ENCODE results near the gene KIAA1328. TPM values are rescaled to one million over a fixed set of nuclear protein-coding genes. Genes with fewer than 3 reads are reported as not detected.
"Not testable (repeated sequence)": the region's sequence is repeated elsewhere in the genome, so short reads cannot be mapped to it uniquely, and the experiment has no call there.

The KIAA1328 gene
- total RNA-seq, 1 donor from 2014 or later: 17.2 TPM

DNA sequence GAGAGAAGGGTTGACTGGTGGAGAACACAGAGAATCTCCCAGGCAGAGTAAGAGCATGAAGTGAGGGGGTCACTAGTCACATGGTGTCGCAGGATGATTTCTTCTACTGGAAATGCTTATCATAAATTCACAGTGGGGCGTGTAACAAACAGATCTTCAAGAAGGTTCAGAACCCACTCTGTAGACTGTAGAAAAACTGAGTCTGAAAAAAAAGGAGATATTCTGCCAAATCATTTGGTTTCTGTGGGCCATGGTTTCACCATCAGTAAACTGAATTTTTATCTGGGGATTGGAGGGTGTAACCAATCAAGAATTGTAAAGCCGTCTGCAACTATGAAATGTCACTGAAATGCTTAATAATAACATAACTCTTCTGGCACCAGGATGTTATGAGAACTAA is 15.1 kb upstream of the KIAA1328 start:
- no peaks in the 10 kb centered on the region for H3K9me3 ChIP-seq
- peak overlapping the region; percentile 15 for H3K27ac ChIP-seq
- no peak overlapping the region for H3K4me3 ChIP-seq
- TF ChIP-seq POLR2A (IDR thresholded peaks at IDR 0.05) (no peak), POLR2AphosphoS5 (IDR thresholded peaks at IDR 0.05; ENCODE audit: insufficient read depth in 1 of 2, low read depth in 1 of 2) (no peak), CTCF (IDR thresholded peaks at IDR 0.05) (no peak)
- intact Hi-C loops (cut with DNase I): no loop called here
- peaks cover 20% of the 10 kb centered on the region for H3K4me1 ChIP-seq
- DNase-seq (ENCODE audit: extremely low spot score in 2 of 2): no peak
- no peaks in the 10 kb centered on the region for H3K27me3 ChIP-seq
- peaks cover 0 to 13% of the 10 kb centered on the region in 2 donors for H3K36me3 ChIP-seq

GRCh38 chr18:36814994-36815393 is 13.9 kb upstream of the KIAA1328 start:
- Histone ChIP-seq H3K36me3 (peaks cover 0 to 13% of the 10 kb centered on the region in 2 donors), H3K4me1 (peaks cover 20% of the 10 kb centered on the region), H3K9me3 (no peaks in the 10 kb centered on the region), H3K4me3 (no peak overlapping the region), H3K27ac (no peak overlapping the region), H3K27me3 (no peaks in the 10 kb centered on the region)
- no peak for DNase-seq (ENCODE audit: extremely low spot score in 2 of 2)
- intact Hi-C loops (cut with DNase I): no loop called here
- no peak for TF ChIP-seq POLR2AphosphoS5 (IDR thresholded peaks at IDR 0.05; ENCODE audit: insufficient read depth in 1 of 2, low read depth in 1 of 2)
- no peak for TF ChIP-seq POLR2A (IDR thresholded peaks at IDR 0.05)
- no peak for TF ChIP-seq CTCF (IDR thresholded peaks at IDR 0.05)

- H3K4me3 ChIP-seq; intact Hi-C loops (cut with DNase I); H3K27me3 ChIP-seq; DNase-seq (ENCODE audit: extremely low spot score in 2 of 2); H3K9me3 ChIP-seq; H3K27ac ChIP-seq: not testable (repeated sequence)
- H3K36me3 ChIP-seq: peaks cover 0 to 13% of the 10 kb centered on the region in 2 donors
- H3K4me1 ChIP-seq: peaks cover 15% of the 10 kb centered on the region
These were observed 12.8 kb upstream of the KIAA1328 start for GRCh38 chr18:36816096-36816495.

- no peak overlapping the region for H3K27ac ChIP-seq
- TF ChIP-seq CTCF (IDR thresholded peaks at IDR 0.05) (no peak), POLR2A (IDR thresholded peaks at IDR 0.05) (no peak), POLR2AphosphoS5 (IDR thresholded peaks at IDR 0.05; ENCODE audit: insufficient read depth in 1 of 2, low read depth in 1 of 2) (no peak)
- peaks cover 5% of the 10 kb centered on the region for H3K4me1 ChIP-seq
- H3K9me3 ChIP-seq: no peaks in the 10 kb centered on the region
- no peaks in the 10 kb centered on the region for H3K27me3 ChIP-seq
- peaks cover 0 to 13% of the 10 kb centered on the region in 2 donors for H3K36me3 ChIP-seq
- no peak for DNase-seq (ENCODE audit: extremely low spot score in 2 of 2)
- no peak overlapping the region for H3K4me3 ChIP-seq
- intact Hi-C loops (cut with DNase I): no loop called here
These were observed 11.9 kb upstream of the KIAA1328 start for GRCh38 chr18:36817039-36817438.

- no peak overlapping the region for H3K27ac ChIP-seq
- no peaks in the 10 kb centered on the region for H3K9me3 ChIP-seq
- TF ChIP-seq POLR2AphosphoS5 (IDR thresholded peaks at IDR 0.05; ENCODE audit: insufficient read depth in 1 of 2, low read depth in 1 of 2): no peak
- no peak for TF ChIP-seq CTCF (IDR thresholded peaks at IDR 0.05)
- TF ChIP-seq POLR2A (IDR thresholded peaks at IDR 0.05): no peak
- H3K27me3 ChIP-seq: no peaks in the 10 kb centered on the region
- H3K4me3 ChIP-seq: no peak overlapping the region
- H3K36me3 ChIP-seq: peaks cover 0 to 13% of the 10 kb centered on the region in 2 donors
- intact Hi-C loops (cut with DNase I): no loop called here
- no peak for DNase-seq (ENCODE audit: extremely low spot score in 2 of 2)
- no peaks in the 10 kb centered on the region for H3K4me1 ChIP-seq
These were observed 10.3 kb upstream of the KIAA1328 start for GRCh38 chr18:36818652-36819051.

DNA sequence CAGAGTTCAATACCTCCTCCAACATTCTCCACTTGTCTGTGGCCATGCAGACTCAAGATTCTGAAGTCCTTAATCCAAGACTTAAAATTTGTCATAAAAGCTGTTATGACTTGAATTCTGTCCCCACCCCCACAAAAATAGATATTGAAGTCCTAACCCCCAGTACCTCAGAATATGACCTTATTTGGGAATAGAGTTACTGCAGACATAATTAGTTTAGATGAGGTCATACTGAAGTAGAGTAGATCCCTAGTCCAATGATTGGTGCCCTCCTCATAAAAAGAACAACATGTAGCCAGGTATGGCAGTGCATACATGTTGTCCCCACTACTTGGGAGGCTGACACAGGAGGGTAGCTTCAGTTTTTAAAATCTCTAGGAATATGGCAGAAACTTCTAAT is 9.3 kb upstream of the KIAA1328 start:
- DNase-seq (ENCODE audit: extremely low spot score in 2 of 2): no peak
- intact Hi-C loops (cut with DNase I): no loop called here
- no peaks in the 10 kb centered on the region for H3K9me3 ChIP-seq
- H3K27me3 ChIP-seq: no peaks in the 10 kb centered on the region
- TF ChIP-seq POLR2A (IDR thresholded peaks at IDR 0.05) (no peak), POLR2AphosphoS5 (IDR thresholded peaks at IDR 0.05; ENCODE audit: insufficient read depth in 1 of 2, low read depth in 1 of 2) (no peak), CTCF (IDR thresholded peaks at IDR 0.05) (no peak)
- H3K4me1 ChIP-seq: no peaks in the 10 kb centered on the region
- no peak overlapping the region for H3K27ac ChIP-seq
- no peak overlapping the region for H3K4me3 ChIP-seq
- H3K36me3 ChIP-seq: peaks cover 0 to 13% of the 10 kb centered on the region in 2 donors

Data from vagina (tissue), 2 donors.